HG03135 (cell line): ENCODE data around the gene RALGAPA2.

Experiments used
- ATAC-seq: cut with Tn5 transposase; IDR thresholded peaks from one replicate; pipeline ENCODE4 v1.9.1; 2021; ENCODE audit warnings: mild to moderate bottlenecking, moderate library complexity; ENCODE audit not compliant: unreplicated experiment

RALGAPA2 gene

DNA sequence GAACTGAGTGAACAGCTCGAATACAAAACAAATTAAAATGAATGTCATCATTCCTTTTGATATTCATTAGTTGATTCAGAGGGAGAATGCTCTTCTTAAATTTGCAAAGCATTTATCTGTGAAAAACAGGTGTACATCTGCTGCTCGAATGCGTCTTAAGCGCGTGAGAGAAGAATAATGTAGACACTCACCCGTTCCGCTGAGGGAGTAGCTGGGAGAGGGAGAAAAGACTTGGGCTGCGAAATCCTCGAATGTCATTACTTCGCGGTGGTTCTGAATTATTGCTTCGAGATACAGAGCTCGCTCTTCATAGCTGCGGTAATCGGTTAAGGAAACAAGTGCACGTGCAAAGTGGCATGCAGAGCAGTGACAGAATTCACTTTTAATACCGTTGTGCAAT, 300.6 kb downstream of the RALGAPA2 start:
- no peak for ATAC-seq

DNA sequence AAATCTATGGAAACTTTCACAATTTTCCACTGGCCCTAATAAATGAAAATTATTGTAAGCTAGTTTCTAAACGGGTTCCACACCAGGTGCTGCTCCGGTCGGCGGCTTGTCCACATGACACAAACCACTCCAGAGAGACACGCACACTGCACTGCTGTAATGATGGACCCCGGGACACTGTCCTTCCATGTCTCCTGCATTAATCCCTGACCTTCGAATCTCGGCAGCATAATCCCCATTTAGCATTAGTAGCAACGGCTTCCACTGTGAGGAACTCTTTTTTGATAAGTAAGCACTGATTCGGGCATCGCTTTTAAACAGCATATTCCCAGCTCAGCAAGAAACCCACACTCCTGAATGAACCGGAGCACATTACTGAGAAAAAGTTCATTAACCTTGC, 301.0 kb downstream of the RALGAPA2 start:
- no peak for ATAC-seq

- no peak for ATAC-seq
Measured at GRCh38 chr20:20410678-20411077, 301.8 kb downstream of the RALGAPA2 start.

DNA sequence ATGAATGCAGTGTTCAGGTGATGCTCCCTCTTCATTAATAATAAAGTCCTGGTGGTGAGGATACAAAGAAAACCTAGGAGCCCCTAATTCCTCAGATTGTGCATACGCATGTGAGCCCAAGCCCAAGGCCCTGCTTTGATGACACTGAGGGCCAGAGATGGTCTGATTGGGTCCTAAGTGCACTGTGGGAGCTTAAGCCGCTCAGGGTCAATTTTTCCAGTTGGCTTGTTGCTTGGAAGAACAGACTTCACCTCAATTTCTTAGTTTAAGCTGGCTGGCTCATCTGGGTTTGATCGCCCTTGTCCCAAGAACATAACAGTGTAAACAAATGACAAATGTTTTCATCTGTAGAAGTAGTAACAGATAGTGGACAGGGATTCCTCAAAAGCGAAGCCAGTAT, 303.1 kb downstream of the RALGAPA2 start:
- ATAC-seq = no peak

GRCh38 chr20:20407891-20408805, 304.3 kb downstream of the RALGAPA2 start:
- no peak for ATAC-seq

GRCh38 chr20:20406306-20406705, 306.1 kb downstream of the RALGAPA2 start:
- no peak for ATAC-seq

DNA sequence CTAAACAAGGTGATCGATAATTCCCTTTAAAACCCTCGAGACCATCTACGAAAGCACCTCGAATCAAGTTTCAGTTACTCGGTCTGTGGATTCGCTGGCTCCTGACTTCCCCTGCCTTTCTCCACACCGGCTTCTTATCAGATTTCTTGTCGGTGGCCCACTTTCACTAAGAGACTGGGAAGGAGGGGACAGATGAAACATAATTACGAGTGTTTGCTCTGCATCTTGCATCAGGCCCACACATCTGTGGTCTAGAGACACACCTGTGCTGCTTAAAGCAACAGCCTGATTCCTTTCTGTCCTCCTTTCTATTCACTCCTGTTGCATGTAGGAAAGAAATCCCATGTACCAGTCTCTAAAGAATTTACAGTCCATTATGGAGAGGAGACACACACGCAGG, 306.8 kb downstream of the RALGAPA2 start:
- ATAC-seq = no peak

- no peak for ATAC-seq
Measured at GRCh38 chr20:20404633-20405032, 307.8 kb downstream of the RALGAPA2 start.

GRCh38 chr20:20401991-20402390, 310.5 kb downstream of the RALGAPA2 start:
- no peak for ATAC-seq

- ATAC-seq = no peak
Measured at GRCh38 chr20:20399531-20400500, 312.6 kb downstream of the RALGAPA2 start.

GRCh38 chr20:20398123-20398522, 314.3 kb downstream of the RALGAPA2 start:
- ATAC-seq = no peak

DNA sequence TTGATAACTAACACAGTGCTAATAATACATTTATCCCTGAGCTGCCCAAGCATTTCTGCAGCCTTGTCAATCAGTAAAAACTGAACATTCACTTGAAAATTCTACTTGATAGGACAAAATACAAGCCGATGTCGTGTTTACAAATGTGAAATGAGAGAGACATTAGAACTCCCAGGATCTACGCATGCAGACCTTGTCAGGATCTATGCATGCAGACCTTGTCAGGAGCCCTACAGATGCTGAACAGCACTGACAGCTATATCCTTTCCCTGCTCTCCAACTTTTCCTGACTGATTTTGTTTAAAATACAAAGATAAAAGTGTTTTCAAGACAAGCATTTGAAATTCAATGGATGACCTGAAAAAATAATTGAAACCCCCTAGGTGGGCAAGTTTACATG, 315.6 kb downstream of the RALGAPA2 start:
- no peak for ATAC-seq

- no peak for ATAC-seq
Measured at GRCh38 chr20:20395903-20396568, 316.4 kb downstream of the RALGAPA2 start.

- ATAC-seq = no peak
Measured at GRCh38 chr20:20395087-20395486, 317.4 kb downstream of the RALGAPA2 start.

GRCh38 chr20:20393207-20394120, 319.0 kb downstream of the RALGAPA2 start:
- ATAC-seq = no peak

GRCh38 chr20:20391766-20392165, 320.7 kb downstream of the RALGAPA2 start:
- no peak for ATAC-seq

DNA sequence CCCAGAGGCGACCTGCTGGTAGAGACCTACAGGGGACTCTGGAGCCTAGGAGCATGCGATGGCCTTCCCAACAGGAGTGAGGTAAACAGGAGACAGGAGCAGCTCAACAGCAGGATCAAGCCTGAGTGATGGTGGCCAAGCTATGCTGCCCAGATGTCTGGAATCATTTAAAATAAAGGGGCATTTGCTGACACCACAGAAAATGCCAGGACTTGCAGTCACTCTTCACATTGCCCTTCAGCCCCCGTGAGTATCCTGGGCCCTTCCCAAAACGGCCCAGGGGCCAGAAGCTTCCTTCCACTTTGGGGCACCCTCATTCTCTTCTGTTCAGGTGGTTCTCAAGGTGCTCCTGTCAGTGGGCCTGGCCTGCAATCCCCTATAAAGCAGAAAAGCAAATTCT, 321.3 kb downstream of the RALGAPA2 start:
- no peak for ATAC-seq

- ATAC-seq = no peak
Measured at GRCh38 chr20:20390393-20390792, 322.1 kb downstream of the RALGAPA2 start.

DNA sequence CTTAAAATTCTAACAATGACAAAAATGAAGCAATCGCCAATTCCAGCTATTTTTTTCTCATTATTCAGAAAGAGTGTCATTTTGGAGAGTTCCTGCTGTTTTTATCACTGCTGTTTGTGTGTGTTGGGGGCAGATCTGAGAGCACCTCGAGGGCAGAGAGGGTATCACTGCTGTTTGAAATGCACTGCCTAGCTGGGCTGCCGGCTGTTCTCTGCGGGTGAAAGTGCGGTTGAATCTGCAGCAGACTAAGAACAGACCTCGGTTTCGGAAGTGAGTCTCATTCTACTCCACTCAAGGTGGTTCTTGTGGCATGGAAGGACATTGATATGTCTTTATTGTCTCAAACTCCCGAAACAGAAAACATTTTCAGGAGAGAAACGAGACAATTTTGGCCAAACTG, 326.3 kb downstream of the RALGAPA2 start:
- no peak for ATAC-seq

DNA sequence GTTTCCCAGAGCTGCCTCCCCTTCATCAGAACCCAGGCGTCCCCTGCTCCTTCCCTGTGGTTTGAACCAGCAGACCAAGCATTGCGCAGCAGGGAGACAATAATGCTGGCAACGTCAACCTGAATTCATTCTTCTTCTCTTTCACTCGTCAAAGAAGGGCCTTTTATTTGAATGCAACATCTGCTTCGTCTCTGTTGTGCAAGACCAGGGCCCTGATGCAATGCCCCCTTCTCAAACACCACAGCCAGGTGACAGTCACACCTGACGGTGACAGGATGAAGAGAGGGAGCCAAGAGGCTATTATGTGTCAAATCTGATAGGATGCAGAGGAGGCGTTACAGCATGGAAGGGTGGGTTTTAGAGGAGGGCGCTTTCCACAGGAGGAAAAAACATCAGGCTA, 336.6 kb downstream of the RALGAPA2 start:
- ATAC-seq = no peak
